WTC11 (cell line): ENCODE results near the gene ANXA11. TPM values are rescaled to one million over a fixed set of nuclear protein-coding genes. Genes with fewer than 3 reads are reported as not detected.

ENCODE experiments used
- ATAC-seq: fragments of 200-7000 bp; cut with Tn5 transposase; 2 replicates; pipeline ENCODE4 v1.10.0; 2021; ENCODE audit warnings: mild to moderate bottlenecking, moderate library complexity
- CTCF ChIA-PET: fragments of 300-600 bp; sonication (Branson Sonifier 250); formaldehyde crosslinking; loops from one replicate; lab custom pipeline; 2021; ENCODE audit warnings: antibody characterized with exemption; lab: Charles Lee
- POLR2A ChIA-PET: fragments of 350-600 bp; sonication (Branson Sonifier 250); formaldehyde crosslinking; loops from one replicate; lab custom pipeline; 2021; ENCODE audit warnings: antibody characterized with exemption; lab: Charles Lee
- DNase-seq: peaks from one replicate; pipeline ENCODE4 v3.0.0; 2021; ENCODE audit warnings: low spot score
- H3K27ac Mint-ChIP-seq: 2 replicates; pipeline ENCODE4 v1.8.0; 2021; ENCODE audit warnings: mixed read lengths
- H3K27me3 Mint-ChIP-seq: 2 replicates; pipeline ENCODE4 v1.8.0; 2021; ENCODE audit warnings: low read depth, mild to moderate bottlenecking, moderate library complexity, mixed read lengths
- H3K36me3 Mint-ChIP-seq: 2 replicates; pipeline ENCODE4 v1.8.0; 2021; ENCODE audit warnings: mixed read lengths
- H3K4me1 Mint-ChIP-seq: 2 replicates; pipeline ENCODE4 v1.8.0; 2022; ENCODE audit warnings: mixed read lengths
- H3K4me3 Mint-ChIP-seq: 2 replicates; pipeline ENCODE4 v1.8.0; 2021; ENCODE audit warnings: mild to moderate bottlenecking, moderate library complexity, mixed read lengths
- H3K9me3 Mint-ChIP-seq: 2 replicates; pipeline ENCODE4 v1.8.0; 2021; ENCODE audit warnings: mixed read lengths
- CREM ChIP-seq: sonication (generic); formaldehyde crosslinking; IDR thresholded peaks from 2 replicates; pipeline ENCODE4 v1.8.1; 2022; ENCODE audit warnings: mild to moderate bottlenecking, missing genetic modification reagents, moderate library complexity
- ESRRA ChIP-seq: sonication (generic); formaldehyde crosslinking; IDR thresholded peaks from 2 replicates; pipeline ENCODE4 v1.8.1; 2022; ENCODE audit warnings: mild to moderate bottlenecking, missing genetic modification reagents, borderline replicate concordance
- MXD4 ChIP-seq: fragments of 250-450 bp; sonication (Bioruptor Pico); IDR thresholded peaks from 2 replicates; pipeline ENCODE4 v1.8.0; 2021; ENCODE audit warnings: mild to moderate bottlenecking, moderate library complexity, borderline replicate concordance
- OVOL2 ChIP-seq: fragments of 250-450 bp; sonication (Bioruptor Pico); IDR thresholded peaks from 2 replicates; pipeline ENCODE4 v1.9.0; 2021; ENCODE audit warnings: mild to moderate bottlenecking, borderline replicate concordance
- SOX15 ChIP-seq: fragments of 250-450 bp; sonication (Bioruptor Pico); IDR thresholded peaks from 2 replicates; pipeline ENCODE4 v1.9.0; 2021; ENCODE audit warnings: mild to moderate bottlenecking
- TP53 ChIP-seq: sonication (generic); formaldehyde crosslinking; IDR thresholded peaks from 2 replicates; pipeline ENCODE4 v1.8.1; 2023; ENCODE audit warnings: mild to moderate bottlenecking, missing genetic modification reagents
- ZNF423 ChIP-seq: fragments of 250-450 bp; sonication (Bioruptor Pico); IDR thresholded peaks from 2 replicates; pipeline ENCODE4 v2.1.2; 2022; ENCODE audit warnings: mild to moderate bottlenecking, moderate library complexity
- total RNA-seq: library from RNA; stranded (reverse); gene quantifications from 3 replicates; pipeline ENCODE4 v1.2.3, GENCODE V29; 2021
- TF ChIP-seq, protein P1 (sequence below): fragments of 200-600 bp; IDR thresholded peaks from 2 replicates; pipeline ENCODE4 v1.8.0; 2022; ENCODE audit warnings: antibody characterized with exemption
- TF ChIP-seq, protein P2 (sequence below): sonication (generic); formaldehyde crosslinking; IDR thresholded peaks from 2 replicates; pipeline ENCODE4 v1.8.0; 2022; ENCODE audit warnings: missing genetic modification reagents
- TF ChIP-seq, protein P3 (sequence below): fragments of 250-450 bp; sonication (Bioruptor Pico); IDR thresholded peaks from 2 replicates; pipeline ENCODE4 v1.9.0; 2021; ENCODE audit warnings: mild to moderate bottlenecking
- TF ChIP-seq, protein P4 (sequence below): sonication (generic); formaldehyde crosslinking; IDR thresholded peaks from 2 replicates; pipeline ENCODE4 v1.8.0; 2023; ENCODE audit warnings: missing genetic modification reagents
- TF ChIP-seq, protein P5 (sequence below): sonication (generic); formaldehyde crosslinking; IDR thresholded peaks from 2 replicates; pipeline ENCODE4 v1.8.0; 2023; ENCODE audit warnings: missing genetic modification reagents, mild to moderate bottlenecking, borderline replicate concordance
- TF ChIP-seq, protein P6 (sequence below): sonication (generic); formaldehyde crosslinking; IDR thresholded peaks from 2 replicates; pipeline ENCODE4 v1.8.1; 2023; ENCODE audit warnings: mild to moderate bottlenecking, missing genetic modification reagents, borderline replicate concordance

ANXA11 gene
- total RNA-seq, 1 experiment from 2014 or later = 83.3 TPM

DNA sequence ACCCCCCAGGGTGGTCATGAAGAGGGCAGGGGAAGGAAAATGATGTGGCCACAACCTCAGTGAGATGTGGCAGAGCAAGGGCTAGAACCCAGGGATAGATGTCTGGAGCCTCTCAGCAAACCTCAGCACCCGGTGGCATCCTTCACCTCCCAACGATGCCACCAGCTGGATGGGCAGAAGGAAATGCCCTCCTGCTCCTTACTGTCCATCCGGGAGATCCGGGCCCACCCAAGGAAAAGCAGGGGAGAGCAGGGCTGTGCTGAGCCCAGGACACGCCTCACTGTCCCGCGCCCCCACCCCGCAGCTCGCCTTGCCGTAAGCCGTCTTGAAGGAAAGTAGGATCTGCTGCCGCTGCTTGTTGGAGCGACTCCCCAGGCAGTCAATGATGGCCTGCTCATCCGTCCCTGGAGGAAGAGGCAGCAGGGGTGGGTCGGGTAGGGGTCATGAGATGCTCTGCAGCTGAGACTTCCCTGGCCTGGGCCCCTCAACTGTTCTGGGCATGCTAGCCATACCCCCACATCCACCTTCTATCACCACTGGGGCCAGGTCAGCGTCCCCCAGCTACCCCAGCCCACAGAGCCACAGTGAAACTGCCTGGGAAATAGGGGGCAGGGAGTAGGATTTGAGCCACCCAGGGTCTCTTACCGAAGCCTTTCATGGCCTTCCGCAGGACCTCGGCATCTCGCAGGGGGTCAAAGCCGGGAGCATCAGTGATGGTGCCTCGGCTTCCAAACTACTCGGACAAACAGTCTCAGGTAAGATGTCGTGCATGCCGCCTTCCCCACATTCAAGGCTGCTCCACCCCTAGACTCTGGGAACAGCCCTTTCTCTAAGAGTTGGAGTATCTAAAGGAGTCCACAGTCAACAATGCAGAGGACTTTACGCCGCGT, 38.5 kb downstream of the ANXA11 start:
- POLR2A ChIA-PET = no interaction called here
- Mint-ChIP-seq H3K9me3 (no peaks in the 10 kb centered on the region), H3K27ac (no peak overlapping the region)
- CTCF ChIA-PET = interaction anchor here (2.4 kb wide), 1 partner anchor 56 kb away, joined by 6 read pairs; no protein-coding TSS in a partner anchor
- TF ChIP-seq ESRRA = no peak
- TF ChIP-seq, protein P1, sequence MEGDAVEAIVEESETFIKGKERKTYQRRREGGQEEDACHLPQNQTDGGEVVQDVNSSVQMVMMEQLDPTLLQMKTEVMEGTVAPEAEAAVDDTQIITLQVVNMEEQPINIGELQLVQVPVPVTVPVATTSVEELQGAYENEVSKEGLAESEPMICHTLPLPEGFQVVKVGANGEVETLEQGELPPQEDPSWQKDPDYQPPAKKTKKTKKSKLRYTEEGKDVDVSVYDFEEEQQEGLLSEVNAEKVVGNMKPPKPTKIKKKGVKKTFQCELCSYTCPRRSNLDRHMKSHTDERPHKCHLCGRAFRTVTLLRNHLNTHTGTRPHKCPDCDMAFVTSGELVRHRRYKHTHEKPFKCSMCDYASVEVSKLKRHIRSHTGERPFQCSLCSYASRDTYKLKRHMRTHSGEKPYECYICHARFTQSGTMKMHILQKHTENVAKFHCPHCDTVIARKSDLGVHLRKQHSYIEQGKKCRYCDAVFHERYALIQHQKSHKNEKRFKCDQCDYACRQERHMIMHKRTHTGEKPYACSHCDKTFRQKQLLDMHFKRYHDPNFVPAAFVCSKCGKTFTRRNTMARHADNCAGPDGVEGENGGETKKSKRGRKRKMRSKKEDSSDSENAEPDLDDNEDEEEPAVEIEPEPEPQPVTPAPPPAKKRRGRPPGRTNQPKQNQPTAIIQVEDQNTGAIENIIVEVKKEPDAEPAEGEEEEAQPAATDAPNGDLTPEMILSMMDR = no peak
- TF ChIP-seq, protein P2, sequence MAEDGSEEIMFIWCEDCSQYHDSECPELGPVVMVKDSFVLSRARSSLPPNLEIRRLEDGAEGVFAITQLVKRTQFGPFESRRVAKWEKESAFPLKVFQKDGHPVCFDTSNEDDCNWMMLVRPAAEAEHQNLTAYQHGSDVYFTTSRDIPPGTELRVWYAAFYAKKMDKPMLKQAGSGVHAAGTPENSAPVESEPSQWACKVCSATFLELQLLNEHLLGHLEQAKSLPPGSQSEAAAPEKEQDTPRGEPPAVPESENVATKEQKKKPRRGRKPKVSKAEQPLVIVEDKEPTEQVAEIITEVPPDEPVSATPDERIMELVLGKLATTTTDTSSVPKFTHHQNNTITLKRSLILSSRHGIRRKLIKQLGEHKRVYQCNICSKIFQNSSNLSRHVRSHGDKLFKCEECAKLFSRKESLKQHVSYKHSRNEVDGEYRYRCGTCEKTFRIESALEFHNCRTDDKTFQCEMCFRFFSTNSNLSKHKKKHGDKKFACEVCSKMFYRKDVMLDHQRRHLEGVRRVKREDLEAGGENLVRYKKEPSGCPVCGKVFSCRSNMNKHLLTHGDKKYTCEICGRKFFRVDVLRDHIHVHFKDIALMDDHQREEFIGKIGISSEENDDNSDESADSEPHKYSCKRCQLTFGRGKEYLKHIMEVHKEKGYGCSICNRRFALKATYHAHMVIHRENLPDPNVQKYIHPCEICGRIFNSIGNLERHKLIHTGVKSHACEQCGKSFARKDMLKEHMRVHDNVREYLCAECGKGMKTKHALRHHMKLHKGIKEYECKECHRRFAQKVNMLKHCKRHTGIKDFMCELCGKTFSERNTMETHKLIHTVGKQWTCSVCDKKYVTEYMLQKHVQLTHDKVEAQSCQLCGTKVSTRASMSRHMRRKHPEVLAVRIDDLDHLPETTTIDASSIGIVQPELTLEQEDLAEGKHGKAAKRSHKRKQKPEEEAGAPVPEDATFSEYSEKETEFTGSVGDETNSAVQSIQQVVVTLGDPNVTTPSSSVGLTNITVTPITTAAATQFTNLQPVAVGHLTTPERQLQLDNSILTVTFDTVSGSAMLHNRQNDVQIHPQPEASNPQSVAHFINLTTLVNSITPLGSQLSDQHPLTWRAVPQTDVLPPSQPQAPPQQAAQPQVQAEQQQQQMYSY (CRISPR knock-in tag) = no peak
- TF ChIP-seq MXD4 = no peak
- TF ChIP-seq, all 79 proteins: peak for 0
- Mint-ChIP-seq H3K4me3 (no peak overlapping the region), H3K27me3 (no peaks in the 10 kb centered on the region), H3K36me3 (peaks cover 21% of the 10 kb centered on the region), H3K4me1 (peaks cover 13% of the 10 kb centered on the region)
- no peak for ATAC-seq
- DNase-seq = no peak

DNA sequence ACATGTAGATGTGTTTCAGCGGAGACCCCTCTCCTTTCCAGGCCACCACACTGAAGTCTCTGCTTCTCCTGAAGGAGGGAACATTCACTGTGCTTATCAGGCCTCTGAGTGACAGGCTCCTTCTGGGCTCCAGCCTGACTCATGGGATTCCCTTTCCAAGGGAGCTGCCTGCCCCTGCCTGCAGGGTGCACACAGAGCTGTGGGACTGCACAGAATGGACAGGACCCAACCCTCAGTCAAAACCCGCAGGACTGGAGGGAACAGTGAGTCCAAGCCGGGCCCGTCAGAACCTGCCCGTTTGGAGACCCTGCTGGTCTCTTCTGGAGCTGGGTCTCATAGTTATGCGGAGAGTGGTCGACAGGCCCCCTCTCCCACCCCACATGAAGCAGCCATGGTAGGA, 40.2 kb downstream of the ANXA11 start:
- no peak overlapping the region for H3K4me3 Mint-ChIP-seq
- H3K36me3 Mint-ChIP-seq = peaks cover 25% of the 10 kb centered on the region
- H3K9me3 Mint-ChIP-seq = no peaks in the 10 kb centered on the region
- no peaks in the 10 kb centered on the region for H3K27me3 Mint-ChIP-seq
- ATAC-seq (no peak), DNase-seq (no peak)
- H3K4me1 Mint-ChIP-seq = peaks cover 18% of the 10 kb centered on the region
- CTCF ChIA-PET = interaction anchor here (0.9 to 2.4 kb wide), 2 partner anchors 14 to 58 kb away, joined by 3 to 6 read pairs; no protein-coding TSS in a partner anchor
- POLR2A ChIA-PET = no interaction called here
- TF ChIP-seq, protein P3, sequence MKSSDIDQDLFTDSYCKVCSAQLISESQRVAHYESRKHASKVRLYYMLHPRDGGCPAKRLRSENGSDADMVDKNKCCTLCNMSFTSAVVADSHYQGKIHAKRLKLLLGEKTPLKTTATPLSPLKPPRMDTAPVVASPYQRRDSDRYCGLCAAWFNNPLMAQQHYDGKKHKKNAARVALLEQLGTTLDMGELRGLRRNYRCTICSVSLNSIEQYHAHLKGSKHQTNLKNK = no peak
- no peak for TF ChIP-seq ZNF423
- H3K27ac Mint-ChIP-seq = no peak overlapping the region

DNA sequence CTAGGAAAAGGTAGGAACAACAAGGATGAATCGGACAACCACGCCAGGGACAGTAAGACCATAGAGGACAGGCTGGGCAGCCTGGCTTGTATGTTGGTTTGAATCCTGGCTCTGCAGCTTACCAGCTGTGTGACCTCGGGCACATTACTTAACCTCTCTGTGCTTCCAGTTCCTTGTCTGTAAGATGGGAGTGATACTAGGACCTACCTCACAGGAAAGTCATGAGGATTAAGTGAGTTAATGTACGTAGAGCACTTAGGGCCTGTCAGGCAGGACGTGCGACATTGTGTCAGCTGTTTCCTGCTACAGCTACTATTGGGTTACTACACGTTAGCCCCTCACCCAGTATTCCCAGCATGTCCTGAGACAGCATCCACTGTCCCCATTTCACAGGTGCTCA, 40.7 kb downstream of the ANXA11 start:
- ATAC-seq (no peak), DNase-seq (no peak)
- peaks cover 25% of the 10 kb centered on the region for H3K36me3 Mint-ChIP-seq
- H3K27me3 Mint-ChIP-seq = no peaks in the 10 kb centered on the region
- POLR2A ChIA-PET = no interaction called here
- H3K27ac Mint-ChIP-seq = no peak overlapping the region
- H3K4me1 Mint-ChIP-seq = peaks cover 18% of the 10 kb centered on the region
- no peaks in the 10 kb centered on the region for H3K9me3 Mint-ChIP-seq
- TF ChIP-seq, protein P4, sequence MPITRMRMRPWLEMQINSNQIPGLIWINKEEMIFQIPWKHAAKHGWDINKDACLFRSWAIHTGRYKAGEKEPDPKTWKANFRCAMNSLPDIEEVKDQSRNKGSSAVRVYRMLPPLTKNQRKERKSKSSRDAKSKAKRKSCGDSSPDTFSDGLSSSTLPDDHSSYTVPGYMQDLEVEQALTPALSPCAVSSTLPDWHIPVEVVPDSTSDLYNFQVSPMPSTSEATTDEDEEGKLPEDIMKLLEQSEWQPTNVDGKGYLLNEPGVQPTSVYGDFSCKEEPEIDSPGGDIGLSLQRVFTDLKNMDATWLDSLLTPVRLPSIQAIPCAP (CRISPR knock-in tag) = no peak
- TF ChIP-seq CREM (CRISPR knock-in tag) (no peak), OVOL2 (no peak), TP53 (CRISPR knock-in tag) (no peak), SOX15 (CRISPR knock-in tag) (no peak)
- TF ChIP-seq, protein P5, sequence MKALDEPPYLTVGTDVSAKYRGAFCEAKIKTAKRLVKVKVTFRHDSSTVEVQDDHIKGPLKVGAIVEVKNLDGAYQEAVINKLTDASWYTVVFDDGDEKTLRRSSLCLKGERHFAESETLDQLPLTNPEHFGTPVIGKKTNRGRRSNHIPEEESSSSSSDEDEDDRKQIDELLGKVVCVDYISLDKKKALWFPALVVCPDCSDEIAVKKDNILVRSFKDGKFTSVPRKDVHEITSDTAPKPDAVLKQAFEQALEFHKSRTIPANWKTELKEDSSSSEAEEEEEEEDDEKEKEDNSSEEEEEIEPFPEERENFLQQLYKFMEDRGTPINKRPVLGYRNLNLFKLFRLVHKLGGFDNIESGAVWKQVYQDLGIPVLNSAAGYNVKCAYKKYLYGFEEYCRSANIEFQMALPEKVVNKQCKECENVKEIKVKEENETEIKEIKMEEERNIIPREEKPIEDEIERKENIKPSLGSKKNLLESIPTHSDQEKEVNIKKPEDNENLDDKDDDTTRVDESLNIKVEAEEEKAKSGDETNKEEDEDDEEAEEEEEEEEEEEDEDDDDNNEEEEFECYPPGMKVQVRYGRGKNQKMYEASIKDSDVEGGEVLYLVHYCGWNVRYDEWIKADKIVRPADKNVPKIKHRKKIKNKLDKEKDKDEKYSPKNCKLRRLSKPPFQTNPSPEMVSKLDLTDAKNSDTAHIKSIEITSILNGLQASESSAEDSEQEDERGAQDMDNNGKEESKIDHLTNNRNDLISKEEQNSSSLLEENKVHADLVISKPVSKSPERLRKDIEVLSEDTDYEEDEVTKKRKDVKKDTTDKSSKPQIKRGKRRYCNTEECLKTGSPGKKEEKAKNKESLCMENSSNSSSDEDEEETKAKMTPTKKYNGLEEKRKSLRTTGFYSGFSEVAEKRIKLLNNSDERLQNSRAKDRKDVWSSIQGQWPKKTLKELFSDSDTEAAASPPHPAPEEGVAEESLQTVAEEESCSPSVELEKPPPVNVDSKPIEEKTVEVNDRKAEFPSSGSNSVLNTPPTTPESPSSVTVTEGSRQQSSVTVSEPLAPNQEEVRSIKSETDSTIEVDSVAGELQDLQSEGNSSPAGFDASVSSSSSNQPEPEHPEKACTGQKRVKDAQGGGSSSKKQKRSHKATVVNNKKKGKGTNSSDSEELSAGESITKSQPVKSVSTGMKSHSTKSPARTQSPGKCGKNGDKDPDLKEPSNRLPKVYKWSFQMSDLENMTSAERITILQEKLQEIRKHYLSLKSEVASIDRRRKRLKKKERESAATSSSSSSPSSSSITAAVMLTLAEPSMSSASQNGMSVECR (CRISPR knock-in tag) = no peak
- TF ChIP-seq, protein P6, sequence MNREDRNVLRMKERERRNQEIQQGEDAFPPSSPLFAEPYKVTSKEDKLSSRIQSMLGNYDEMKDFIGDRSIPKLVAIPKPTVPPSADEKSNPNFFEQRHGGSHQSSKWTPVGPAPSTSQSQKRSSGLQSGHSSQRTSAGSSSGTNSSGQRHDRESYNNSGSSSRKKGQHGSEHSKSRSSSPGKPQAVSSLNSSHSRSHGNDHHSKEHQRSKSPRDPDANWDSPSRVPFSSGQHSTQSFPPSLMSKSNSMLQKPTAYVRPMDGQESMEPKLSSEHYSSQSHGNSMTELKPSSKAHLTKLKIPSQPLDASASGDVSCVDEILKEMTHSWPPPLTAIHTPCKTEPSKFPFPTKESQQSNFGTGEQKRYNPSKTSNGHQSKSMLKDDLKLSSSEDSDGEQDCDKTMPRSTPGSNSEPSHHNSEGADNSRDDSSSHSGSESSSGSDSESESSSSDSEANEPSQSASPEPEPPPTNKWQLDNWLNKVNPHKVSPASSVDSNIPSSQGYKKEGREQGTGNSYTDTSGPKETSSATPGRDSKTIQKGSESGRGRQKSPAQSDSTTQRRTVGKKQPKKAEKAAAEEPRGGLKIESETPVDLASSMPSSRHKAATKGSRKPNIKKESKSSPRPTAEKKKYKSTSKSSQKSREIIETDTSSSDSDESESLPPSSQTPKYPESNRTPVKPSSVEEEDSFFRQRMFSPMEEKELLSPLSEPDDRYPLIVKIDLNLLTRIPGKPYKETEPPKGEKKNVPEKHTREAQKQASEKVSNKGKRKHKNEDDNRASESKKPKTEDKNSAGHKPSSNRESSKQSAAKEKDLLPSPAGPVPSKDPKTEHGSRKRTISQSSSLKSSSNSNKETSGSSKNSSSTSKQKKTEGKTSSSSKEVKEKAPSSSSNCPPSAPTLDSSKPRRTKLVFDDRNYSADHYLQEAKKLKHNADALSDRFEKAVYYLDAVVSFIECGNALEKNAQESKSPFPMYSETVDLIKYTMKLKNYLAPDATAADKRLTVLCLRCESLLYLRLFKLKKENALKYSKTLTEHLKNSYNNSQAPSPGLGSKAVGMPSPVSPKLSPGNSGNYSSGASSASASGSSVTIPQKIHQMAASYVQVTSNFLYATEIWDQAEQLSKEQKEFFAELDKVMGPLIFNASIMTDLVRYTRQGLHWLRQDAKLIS = no peak
- CTCF ChIA-PET = no interaction called here
- no peak overlapping the region for H3K4me3 Mint-ChIP-seq
